Measurements from ENCODE around the gene EPN1. TPM values are rescaled to one million over a fixed set of nuclear protein-coding genes. Genes with fewer than 3 reads are reported as not detected.

The EPN1 gene
- total and polyA plus RNA-seq, 2 donors from 2014 or later, result 138 to 145 TPM

DNA sequence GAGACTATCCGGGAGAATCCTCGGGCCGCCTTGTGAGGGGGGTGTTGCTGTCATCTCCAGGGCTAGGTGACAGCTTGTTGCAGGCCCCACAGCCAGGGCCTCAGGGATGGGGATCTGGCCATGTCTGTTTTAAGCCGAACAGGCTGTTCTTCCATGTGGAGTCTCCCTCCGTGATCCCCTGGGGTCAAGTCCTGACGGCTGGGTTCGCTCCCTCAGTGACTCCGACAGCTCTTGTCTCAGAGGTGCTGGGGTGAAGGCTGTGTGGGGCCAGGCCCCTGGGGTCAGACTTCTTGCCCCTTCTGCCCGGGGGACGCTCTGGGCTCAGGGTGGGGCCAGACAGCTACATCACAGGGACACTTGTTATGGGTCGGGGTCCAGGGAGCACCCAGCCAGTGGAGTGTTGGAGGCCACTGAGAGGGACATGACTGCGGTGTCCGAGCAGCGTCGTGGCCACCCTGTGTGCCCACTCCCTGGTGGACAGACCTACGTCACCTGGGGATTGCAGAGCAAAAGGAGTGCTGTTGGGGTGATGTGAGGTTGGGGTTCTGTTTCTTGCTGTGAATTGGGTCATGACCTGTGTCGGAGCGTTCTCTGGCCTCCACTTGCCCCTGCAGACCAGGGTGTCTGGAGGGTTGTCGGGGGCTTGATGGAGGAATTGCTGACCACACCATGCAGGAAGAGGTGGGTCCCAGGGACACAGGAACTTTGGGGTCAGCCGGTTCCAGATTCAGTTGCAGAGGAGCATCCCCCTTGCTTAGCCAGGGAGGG, 21.5 kb downstream of the EPN1 start:
- H3K9me3 ChIP-seq (ENCODE audit: control insufficient read depth in 2 of 3, insufficient read depth in 1 of 3, low read length in 3 of 3), result no peaks in the 10 kb centered on the region
- DNase-seq, result no peak
- FAIRE-seq, result no peak
- H3K36me3 ChIP-seq (ENCODE audit: control insufficient read depth in 2 of 3, insufficient read depth in 3 of 3, low read length in 3 of 3), result peaks cover 0 to 37% (median 14%) of the 10 kb centered on the region in 3 donors
- no peak overlapping the region for H3K9ac ChIP-seq (ENCODE audit: low read length in 3 of 3)
- no peak overlapping the region for H3K4me3 ChIP-seq (ENCODE audit: low read length in 3 of 3)
- TF ChIP-seq, protein P1, sequence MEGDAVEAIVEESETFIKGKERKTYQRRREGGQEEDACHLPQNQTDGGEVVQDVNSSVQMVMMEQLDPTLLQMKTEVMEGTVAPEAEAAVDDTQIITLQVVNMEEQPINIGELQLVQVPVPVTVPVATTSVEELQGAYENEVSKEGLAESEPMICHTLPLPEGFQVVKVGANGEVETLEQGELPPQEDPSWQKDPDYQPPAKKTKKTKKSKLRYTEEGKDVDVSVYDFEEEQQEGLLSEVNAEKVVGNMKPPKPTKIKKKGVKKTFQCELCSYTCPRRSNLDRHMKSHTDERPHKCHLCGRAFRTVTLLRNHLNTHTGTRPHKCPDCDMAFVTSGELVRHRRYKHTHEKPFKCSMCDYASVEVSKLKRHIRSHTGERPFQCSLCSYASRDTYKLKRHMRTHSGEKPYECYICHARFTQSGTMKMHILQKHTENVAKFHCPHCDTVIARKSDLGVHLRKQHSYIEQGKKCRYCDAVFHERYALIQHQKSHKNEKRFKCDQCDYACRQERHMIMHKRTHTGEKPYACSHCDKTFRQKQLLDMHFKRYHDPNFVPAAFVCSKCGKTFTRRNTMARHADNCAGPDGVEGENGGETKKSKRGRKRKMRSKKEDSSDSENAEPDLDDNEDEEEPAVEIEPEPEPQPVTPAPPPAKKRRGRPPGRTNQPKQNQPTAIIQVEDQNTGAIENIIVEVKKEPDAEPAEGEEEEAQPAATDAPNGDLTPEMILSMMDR (IDR thresholded peaks at IDR 0.05; ENCODE audit: borderline replicate concordance, extremely low read depth, insufficient read depth), result no peak
- no peak overlapping the region for H3K27ac ChIP-seq (ENCODE audit: low read depth in 2 of 2, low read length in 2 of 2)
- H3K27me3 ChIP-seq (ENCODE audit: control insufficient read depth, insufficient read depth, low read length), result no peaks in the 10 kb centered on the region
- H3K4me1 ChIP-seq (ENCODE audit: control insufficient read depth in 2 of 3, insufficient read depth in 2 of 3, low read depth in 1 of 3, low read length in 3 of 3), result no peaks in the 10 kb centered on the region
- intact Hi-C loops (cut with DNase I), result no loop called here

DNA sequence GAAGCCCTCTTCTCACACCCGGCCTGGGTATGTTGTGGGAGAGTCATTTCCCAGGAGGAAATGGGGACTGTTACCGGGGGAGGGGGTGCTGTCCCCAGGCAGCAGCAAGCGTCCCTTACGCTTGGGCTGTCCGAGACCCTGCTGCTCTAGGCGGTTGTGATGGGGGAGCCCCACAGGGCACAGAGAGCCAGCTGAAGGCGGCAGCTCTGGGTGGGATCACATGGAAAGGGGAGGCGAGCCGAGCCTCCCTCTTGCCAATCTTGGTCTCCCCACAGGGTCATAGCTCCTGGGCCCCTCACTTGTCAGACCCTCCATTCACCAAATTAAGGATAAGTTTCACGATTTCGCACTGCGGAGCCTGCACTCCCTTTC, 22.0 kb downstream of the EPN1 start:
- TF ChIP-seq, protein P1 (IDR thresholded peaks at IDR 0.05; ENCODE audit: borderline replicate concordance, extremely low read depth, insufficient read depth), result no peak
- intact Hi-C loops (cut with DNase I), result no loop called here
- DNase-seq, result no peak
- Histone ChIP-seq H3K4me3 (ENCODE audit: low read length in 3 of 3) (no peak overlapping the region), H3K27me3 (ENCODE audit: control insufficient read depth, insufficient read depth, low read length) (no peaks in the 10 kb centered on the region), H3K4me1 (ENCODE audit: control insufficient read depth in 2 of 3, insufficient read depth in 2 of 3, low read depth in 1 of 3, low read length in 3 of 3) (no peaks in the 10 kb centered on the region), H3K9ac (ENCODE audit: low read length in 3 of 3) (no peak overlapping the region), H3K36me3 (ENCODE audit: control insufficient read depth in 2 of 3, insufficient read depth in 3 of 3, low read length in 3 of 3) (peaks cover 0 to 32% (median 14%) of the 10 kb centered on the region in 3 donors), H3K9me3 (ENCODE audit: control insufficient read depth in 2 of 3, insufficient read depth in 1 of 3, low read length in 3 of 3) (no peaks in the 10 kb centered on the region), H3K27ac (ENCODE audit: low read depth in 2 of 2, low read length in 2 of 2) (no peak overlapping the region)
- no peak for FAIRE-seq

DNA sequence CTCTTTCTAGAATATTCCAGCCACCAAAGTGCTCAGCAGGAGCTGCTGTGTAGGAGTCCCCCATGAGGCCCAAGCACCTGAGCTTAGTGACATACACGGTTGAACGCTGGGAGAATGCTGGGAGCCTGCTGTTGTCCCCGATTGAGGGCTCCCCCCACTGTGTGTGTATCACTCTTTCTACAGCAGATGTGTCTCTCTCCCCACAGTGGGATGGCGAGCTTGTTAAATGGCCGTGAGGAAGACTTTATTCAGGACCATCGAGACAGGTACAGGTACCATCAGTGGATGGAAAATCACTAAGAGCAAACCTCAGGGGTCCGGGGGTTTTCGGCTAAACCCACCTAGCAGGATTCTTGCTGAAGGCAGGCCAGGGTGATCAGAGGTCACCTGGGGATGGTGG, 22.7 kb downstream of the EPN1 start:
- Histone ChIP-seq H3K9me3 (ENCODE audit: control insufficient read depth in 2 of 3, insufficient read depth in 1 of 3, low read length in 3 of 3) (no peaks in the 10 kb centered on the region), H3K4me3 (ENCODE audit: low read length in 3 of 3) (no peak overlapping the region), H3K27ac (ENCODE audit: low read depth in 2 of 2, low read length in 2 of 2) (no peak overlapping the region), H3K9ac (ENCODE audit: low read length in 3 of 3) (no peak overlapping the region), H3K27me3 (ENCODE audit: control insufficient read depth, insufficient read depth, low read length) (no peaks in the 10 kb centered on the region), H3K4me1 (ENCODE audit: control insufficient read depth in 2 of 3, insufficient read depth in 2 of 3, low read depth in 1 of 3, low read length in 3 of 3) (no peaks in the 10 kb centered on the region), H3K36me3 (ENCODE audit: control insufficient read depth in 2 of 3, insufficient read depth in 3 of 3, low read length in 3 of 3) (peaks cover 0 to 32% (median 14%) of the 10 kb centered on the region in 3 donors)
- FAIRE-seq (no peak), DNase-seq (no peak)
- TF ChIP-seq, protein P1 (IDR thresholded peaks at IDR 0.05; ENCODE audit: borderline replicate concordance, extremely low read depth, insufficient read depth), result no peak
- intact Hi-C loops (cut with DNase I), result no loop called here
